HG02943 (cell line): ENCODE results near the gene ROMO1.

Experiments
- ATAC-seq: cut with Tn5 transposase; IDR thresholded peaks from one replicate; pipeline ENCODE4 v1.9.1; 2021; ENCODE audit warnings: mild to moderate bottlenecking, low read depth, moderate library complexity; ENCODE audit not compliant: unreplicated experiment

ROMO1 gene

DNA sequence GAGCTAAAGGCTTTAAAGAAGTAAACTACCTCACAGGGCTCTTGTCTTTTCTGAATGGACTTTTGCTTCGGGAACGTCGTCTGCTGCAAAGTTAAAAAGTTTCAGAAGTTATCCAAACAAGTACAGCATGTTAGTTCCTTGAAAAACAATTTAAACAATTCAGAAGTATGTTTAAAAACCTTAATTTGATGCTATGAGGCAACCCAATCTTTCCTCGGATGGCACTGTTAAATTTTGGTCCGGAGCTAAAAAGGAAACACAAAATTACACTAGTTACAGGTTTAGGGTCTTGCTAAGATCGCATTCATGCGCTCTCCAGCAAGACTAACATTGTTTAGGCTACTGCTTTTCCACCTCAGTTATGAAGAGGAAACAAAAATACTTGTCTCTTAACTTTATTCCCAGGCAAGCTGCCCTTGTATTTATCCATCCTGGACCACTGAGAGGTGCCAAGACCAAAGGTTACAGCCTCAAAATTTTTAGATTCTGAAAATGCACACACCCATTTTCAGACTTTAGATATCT, 30.1 kb downstream of the ROMO1 start:
- no peak for ATAC-seq

DNA sequence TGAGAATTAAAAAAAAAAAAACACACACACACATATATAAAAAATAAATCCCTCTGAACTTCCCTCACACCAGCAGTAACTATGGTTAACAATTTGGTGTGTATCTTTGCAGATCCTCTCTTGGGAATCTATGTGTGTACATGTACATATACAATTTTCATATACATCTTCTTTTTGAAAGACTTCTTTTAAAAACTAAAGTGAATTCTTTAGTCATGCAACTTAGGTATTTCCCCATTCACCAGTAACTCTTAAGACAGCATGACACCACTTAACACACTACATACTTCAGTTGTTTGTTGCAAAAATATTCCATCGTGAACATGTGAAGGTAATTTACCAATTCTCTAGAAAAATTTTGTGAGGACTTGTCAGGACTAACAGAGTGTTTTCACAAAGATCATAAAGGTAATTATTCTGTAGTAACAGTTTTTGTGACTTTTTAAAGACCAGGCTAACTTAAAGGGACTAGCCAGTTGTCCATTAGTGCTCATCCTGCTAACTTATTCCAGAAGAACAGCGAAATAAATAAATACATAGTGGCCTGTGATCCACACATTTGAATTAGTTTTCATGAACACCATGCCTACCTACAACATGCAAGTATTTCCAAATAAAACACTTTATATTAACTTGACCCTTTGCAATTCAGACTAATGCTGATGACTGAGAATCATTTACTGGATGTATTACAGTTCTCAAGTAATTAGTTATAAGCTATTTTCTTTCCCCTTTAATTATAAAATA, 30.8 kb downstream of the ROMO1 start:
- ATAC-seq: no peak

DNA sequence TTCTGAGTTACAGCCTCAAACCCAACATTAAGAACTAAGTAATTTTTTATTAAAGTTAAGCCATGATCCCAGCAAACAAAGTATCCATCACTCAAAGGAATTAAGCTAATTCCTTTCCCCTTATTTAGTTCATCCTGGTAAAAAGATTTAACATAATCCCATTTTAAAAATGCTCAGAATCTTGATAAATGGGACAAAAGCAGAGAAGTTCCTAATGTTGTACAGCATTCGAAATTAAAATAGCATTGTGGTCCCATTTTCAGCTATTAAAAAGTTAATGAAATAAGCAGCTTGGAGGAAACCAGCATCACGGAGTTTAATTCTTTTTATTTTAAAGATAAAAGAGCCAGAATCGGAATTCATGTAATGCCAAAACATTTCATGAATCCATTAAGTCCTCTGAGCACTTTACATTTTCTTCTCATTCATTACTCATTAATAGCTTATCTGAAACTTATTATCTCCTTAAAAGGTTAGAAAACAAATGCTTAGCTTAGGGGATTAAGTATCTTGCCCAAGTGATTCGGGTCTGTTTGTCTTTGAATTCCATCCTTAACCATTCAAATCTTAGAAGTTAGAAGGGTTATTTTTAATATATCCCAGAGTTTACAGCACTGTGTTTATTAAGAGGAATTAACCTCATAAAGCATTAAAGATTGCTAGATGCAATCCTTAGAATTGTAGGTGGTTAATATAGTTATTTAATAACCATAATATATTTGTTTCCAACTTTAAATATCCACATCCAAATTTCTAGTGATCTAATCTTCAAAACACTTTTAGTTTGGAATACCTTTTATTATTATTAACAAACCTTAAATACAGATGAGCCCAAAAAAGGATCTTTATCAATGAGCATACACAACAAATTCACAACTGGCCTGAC, 31.6 kb downstream of the ROMO1 start:
- ATAC-seq: no peak

DNA sequence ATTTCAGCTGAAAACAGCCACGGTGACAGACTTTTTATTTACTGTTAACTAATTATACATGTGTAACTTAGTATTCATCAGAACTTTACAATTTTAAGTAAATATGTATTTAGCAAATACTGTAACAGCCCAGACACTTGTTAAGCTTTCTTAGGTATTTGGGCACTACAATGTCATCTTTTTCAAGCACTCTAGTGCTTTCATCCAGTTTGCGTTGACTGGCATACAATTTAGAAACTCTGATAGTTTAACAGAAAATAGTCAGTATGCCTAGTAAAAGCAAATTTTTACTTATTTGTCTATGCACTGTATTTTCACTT, 32.2 kb downstream of the ROMO1 start:
- ATAC-seq: no peak

DNA sequence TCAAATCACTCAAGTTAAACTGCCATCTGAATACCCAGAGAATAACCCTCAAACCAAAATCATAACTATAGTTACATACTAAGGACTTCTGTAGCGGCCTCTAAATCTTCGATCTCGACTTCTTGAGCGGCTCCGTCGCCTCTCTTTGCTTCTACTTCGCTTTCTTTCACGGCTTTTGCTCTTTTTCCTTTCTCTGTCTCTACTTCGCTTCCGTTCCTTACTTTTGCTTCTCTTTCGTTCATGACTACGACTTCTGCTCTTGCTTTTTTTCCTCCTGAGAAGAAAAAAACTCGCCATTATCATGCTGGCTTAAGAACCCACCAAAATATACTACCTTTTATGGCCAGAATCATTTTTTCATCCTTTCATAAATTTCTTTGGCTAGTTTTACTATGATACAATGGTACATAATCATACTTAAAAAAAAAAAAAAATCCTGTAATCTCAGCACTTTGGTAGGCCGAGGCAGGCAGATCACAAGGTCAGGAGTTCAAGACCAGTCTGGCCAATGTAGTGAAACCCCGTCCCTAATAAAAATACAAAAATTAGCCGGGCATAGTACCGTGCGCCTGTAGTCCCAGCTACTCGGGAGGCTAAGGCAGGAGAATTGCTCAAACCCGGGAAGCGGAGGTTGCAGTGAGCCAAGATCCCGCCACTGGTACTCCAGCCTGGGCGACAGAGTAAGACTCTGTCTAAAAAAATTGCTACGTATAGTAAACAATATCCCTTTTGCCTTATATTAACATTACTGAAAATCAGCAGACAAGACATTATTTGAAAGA, 32.8 kb downstream of the ROMO1 start:
- ATAC-seq: no peak

DNA sequence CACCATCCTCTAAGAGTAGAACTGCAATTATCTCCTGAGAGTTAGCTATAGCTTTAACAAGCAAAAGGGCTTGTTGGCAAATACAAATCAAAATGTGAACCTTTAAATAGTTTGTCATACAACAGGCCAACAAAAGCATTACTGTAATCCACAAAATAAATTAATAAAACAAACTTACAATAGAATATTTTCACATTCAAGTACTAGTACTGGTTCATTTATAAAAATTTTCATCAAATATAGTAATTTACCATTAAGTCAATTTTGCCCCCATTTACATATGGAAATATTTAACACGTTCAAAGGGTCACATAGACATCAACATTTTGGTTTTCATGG, 33.4 kb downstream of the ROMO1 start:
- no peak for ATAC-seq

DNA sequence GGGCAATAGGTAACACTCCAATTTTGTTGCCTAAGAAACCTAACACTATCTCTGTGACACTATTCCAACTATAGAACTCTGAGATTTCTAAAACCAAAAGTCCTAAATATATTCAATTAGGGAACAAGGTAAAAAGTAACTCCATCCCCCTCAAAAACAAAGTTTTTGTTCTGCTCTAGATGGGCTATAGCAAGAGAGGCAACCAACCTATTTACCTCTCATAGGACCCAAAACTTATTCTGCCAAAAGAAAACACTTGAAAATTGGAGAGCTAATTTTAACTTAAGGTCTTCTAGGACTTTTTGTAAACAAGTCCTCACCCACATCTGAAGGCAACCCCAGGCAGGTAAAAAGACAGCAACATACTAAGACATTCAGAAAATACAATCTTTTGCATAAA, 35.2 kb downstream of the ROMO1 start:
- ATAC-seq: no peak

DNA sequence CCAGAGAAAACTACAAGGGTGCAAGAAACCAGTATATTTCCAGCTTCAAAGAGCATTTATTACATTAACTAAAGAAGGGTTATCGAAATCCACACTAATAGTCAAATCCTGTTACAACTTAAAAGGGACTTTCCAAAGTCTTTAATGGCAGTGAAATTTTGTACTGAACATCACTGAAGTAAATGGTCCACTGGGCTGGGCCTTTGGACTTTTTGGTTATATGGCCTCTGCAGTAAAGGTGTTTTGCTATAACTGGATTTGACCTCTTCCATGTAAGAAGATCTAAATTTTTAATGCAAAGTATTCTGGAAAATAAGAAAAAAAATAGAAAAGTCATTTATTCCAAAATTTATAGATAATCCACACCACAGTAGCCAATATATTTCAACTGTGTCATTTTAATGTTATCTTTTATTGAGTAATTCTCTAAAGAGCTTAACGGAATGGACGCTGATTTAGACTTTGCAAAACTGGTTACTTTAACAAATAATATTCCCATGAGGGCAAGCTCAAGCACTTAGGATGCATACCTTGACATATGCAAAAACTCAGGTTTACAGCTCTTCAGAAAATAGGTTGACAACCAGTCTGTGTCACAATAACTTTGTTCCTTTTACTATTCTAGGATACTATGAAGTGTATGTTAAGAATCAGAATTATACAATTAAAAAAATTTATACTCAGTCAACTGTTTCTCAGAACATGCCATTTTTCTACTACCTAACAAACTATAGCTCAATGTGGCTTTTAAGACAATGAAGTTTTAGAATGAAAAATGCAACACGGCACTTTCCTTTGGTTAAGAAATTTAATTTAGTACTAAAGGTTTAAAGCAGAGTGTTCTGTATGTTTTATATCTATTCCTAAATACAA, 35.8 kb downstream of the ROMO1 start:
- ATAC-seq: no peak

DNA sequence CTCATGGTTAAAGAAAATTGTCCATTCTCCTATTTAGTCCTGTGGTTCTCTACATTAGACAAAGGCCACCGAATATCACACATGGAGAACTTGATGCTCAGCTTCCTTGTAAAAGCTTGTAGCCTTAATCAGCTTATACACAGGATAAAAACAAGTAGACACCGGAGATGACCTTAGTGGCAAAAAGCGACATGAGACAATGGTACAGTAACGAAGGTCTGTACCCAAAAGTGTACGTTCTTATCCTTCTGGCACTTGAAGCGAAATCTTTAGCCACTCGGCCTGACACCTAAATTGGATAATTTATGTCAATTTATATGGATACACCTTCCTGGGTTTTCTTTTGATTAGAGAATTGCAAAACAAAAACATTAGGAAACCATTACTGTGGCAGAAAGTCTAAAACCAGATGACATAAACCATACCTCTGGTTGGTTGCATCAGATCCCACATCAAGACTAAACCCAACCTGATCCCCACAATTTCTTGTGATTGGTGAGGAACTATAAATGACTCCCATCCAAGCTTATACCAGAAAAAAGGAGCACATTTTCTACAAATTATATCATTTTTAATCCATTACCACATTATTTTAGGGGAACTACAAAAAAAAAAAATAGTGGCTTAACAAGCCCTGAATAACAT, 36.7 kb downstream of the ROMO1 start:
- no peak for ATAC-seq

DNA sequence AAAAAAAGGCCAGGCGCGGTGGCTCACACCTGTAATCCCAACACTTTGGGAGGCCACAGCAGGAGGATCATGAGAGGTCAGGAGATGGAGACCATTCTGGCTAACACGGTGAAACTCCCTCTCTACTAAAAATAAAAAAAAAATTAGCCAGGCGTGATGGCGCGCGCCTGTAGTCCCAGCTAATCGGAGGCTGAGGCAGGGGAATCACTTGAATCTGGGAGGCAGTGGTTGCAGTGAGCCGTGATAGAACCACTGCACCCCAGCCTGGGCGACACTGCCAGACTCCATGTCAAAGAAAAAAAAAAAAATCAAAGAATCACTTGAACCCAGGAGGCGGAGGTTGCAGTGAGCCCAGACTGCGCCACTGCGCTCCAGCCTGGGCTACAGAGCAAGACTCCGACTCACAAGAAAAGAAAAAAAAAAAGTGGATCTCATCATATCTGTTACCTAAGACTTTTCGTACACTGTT, 38.7 kb downstream of the ROMO1 start:
- ATAC-seq: no peak

DNA sequence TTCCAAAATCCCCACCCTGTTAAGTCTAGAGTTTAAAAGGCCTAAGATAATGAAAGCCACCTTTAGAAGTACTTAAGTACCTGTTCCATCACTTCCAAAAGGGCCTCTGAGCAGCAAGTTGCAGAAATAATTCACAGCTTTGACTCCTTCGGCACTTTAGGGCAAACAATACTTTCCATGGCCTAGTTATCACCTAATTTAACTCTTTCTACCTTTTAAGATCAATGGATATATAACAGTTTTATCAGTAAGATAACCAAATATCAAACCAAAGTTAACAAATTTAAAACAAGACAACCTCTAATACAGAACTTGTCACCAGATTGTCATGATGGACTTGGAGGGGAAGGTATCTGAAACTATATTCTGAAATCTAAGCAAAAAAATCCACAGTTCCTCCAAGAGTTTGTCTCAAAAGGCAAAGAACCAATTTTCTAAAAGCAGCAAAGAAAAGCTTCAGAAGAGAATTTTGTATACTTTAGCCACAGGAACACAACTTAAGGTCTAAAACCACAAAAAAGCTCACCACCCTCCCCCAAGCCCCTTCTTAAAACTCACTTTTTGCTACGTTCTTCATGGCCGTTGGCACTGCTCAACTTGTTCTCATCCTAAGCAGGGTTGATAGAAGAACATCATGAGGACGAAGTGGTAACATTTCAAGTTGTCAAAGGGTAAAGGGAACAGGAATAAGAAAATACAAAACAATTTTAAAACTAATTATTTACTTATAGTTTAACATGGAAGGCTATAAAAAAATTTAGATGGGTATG, 39.4 kb downstream of the ROMO1 start:
- ATAC-seq: no peak

DNA sequence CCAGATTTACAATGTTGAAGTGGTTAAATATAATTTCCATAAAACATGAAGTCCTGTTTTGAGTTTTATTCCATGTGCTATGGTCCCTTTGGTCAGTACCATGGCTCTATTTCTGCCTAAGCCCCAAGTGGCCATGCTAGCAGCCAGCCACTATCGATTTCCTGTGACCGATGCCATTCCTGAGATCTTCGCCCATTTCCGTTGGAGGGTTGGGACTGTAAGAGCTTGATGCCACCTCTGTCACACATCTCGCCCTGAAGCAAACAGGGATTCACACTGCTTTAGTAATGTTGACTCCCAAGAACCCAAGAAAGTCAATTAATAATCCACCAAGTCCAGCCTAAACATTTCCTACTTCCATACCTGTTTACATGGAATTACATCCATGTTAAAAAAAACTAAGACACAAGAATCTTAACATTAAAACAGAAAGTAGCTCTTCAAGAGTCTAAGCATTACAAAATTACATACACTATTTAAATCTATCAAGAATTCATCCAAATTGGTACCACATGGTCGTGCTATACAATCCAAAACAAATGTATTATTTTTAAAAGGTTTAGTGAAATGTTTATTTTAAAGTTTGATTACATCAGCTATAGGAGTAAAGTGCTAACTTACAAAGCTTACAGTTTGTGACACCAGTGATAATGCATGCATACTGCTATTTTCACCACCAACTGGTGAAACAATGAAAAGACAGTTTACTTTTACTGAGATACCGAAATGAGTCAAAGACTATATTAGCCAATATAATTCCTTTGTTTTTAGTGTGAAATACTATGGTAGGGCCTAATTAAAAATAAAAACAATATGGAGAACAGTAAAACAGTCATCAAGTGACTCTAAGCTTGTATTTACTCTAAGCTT, 40.3 kb downstream of the ROMO1 start:
- ATAC-seq: no peak

DNA sequence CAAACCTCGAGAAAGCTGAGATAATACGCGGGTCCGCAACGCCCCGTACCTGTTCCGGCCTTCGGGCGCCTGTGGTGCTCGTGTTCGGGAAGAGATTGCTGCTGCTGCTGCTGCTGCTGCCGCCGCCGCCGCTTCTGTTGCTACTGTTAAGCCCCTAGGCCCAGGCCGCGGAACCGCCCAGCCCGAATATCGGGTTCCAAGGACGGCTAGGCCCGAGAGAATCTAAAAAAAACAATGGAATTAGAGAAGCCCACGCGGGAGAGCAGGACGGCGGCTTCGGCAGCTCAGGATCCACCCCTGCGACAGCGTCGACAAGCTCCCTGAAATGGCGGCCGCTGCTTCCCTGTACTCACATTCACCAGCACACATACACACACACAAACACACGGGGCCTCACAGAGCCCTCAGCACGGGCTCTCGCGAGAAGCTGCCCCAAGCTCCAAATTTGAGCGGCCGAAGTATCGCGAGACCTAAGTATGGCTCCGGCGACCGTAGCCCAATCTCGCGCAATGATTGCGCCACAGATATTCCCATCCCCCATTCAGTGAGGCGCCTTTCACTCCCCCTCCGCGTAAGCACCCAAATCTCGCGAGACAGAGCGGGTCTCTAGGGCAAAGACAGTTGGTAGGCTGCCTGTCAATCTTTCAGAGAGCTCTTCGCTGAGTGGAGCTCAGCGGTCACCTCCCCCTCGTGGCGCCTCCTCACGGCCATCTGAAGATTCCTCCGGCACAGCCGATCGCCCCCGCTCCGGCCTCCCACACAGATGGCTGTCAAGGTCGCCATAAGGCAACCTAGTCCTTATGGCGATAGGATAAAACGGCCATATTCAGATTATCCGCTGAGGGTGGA, 42.9 kb downstream of the ROMO1 start, which contains the start of gene RBM39:
Gene RBM39 (minus strand): TSS at position 369 of the 849 bp plus-strand sequence. CDS start 1,386 bp downstream, outside the sequence.
- peak; percentile 86 for ATAC-seq

DNA sequence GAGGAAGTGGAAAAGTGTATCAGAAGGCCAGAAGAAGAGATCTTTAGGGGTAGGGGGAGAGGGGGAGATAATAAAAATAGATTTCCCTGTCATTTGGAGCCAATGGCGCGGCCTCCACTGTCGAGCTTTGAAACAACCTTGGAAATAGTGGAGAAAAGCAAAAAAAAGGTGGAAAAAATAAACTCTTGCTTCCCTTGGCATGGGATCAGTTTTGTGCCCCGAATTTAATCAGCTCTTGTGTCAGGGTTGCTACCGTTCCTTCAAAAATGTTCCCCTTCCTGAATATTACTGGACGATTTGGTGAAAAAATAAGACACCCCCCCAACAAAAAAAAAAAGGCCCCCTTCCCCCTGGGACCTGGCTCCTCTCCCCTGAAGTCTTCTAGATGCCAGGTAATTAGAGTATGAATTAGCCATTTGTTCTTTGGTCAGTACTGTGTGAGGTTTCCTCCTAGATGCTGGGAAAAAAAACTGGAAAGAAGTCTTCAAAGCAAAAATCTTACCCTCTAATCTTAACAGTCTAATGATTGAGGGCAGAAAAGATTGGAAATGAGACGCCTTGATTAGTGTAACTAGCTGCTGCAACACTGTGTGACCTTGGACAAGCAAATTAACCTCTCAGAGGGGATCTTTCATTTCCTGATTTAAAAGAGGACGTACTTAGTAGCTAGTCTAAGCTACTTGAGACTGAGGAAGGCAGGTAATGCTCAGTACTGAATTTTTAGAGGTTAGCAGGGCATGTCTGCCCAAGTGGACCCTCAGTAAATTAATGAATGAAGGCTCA, 43.7 kb downstream of the ROMO1 start:
- ATAC-seq: no peak

DNA sequence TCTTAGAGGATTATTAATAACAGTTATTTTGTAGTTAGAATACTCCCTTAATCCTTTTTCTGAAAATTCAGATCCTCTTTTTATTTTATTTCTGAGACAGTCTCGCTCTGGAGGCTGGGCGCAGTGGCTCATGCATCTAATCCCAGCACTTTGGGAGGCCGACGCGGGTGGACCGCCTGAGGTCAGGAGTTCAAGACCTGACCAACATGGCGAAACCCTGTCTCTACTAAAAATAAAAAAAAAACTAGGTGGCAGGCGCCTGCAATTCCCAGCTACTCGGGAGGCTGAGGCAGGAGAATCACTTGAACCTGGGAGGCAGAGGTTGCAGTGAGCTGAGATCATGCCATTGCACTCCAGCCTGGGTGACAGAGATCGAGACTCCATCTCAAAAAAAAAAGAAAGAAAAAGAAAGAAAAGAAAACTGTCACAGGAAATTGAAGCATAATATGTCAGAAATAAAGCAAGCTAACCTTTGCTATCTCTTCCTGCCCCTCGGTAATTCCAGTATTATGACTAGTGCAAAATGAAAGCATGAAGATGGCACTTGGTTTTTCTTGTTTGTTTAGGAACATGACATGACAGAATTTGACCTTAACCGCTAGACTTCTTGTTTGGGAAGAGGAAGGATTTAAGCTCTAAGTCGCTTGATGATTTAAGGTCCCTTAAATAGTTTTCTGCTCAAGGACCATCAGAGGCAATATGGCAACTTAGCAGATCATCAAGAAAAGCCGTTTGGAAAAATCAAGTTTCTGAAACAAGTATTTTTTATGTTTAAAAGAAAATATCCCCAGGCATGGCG, 44.7 kb downstream of the ROMO1 start:
- ATAC-seq: no peak
